ENCODE data around the gene GTF2A1.

The GTF2A1 gene

GRCh38 chr14:81137316-81137715 is 83.4 kb downstream of the GTF2A1 start:
- peak; percentile 82 for DNase-seq (ENCODE audit: low read depth)

GRCh38 chr14:81133400-81133799 is 87.4 kb downstream of the GTF2A1 start:
- DNase-seq (ENCODE audit: low read depth) = no peak

GRCh38 chr14:81132468-81132867 is 88.3 kb downstream of the GTF2A1 start:
- no peak for DNase-seq (ENCODE audit: low read depth)

- DNase-seq (ENCODE audit: low read depth) = no peak
Measured at GRCh38 chr14:81129242-81129641, 91.5 kb downstream of the GTF2A1 start.

- no peak for DNase-seq (ENCODE audit: low read depth)
Measured at GRCh38 chr14:81127785-81128184, 93.0 kb downstream of the GTF2A1 start.

- no peak for DNase-seq (ENCODE audit: low read depth)
Measured at GRCh38 chr14:81125536-81125935, 95.2 kb downstream of the GTF2A1 start.
